Measurements from ENCODE around the gene TCF12.
"Not testable (repeated sequence)": the region's sequence is repeated elsewhere in the genome, so short reads cannot be mapped to it uniquely, and the experiment has no call there.

Gene TCF12

DNA sequence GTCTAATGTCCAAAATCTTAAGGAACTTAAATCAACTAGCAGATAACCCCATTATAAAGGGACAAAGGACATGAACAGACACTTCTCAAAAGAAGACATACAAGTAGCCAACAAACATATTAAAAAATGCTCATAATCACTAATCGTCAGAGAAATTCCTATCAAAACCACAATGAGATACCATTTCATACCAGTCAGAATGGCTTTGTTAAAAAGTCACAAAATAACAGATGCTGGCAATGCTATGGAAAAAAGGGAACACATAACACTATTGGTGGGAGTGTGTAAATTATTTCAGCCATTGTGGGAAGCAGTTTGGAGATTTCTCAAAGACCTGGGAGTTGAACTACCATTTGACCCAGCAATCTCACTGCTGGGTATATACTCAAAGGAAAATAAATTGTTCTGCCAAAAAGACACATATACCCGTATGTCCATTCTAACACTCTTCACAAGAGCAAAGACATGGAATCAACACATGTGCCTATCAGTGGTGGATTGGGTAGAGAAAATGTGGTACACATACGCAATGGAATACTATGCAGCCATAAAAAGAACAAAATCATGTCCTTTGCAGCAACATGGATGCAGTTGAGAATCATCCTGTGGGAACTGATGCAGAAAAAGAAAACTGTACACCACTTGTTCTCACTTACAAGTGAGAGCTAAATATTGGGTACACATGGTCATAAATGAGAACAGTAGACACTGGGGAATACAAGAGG lies 78.5 kb downstream of the TCF12 start:
- H3K9me3 ChIP-seq (ENCODE audit: low read length) = 0 out of 2 replicates have a peak, but pooled peaks cover 6% of the 10 kb centered on the region
- H2AFZ ChIP-seq (ENCODE audit: low read length) = no peak overlapping the region
- H3K4me1 ChIP-seq (ENCODE audit: insufficient read depth, low read length, severe bottlenecking) = no peaks in the 10 kb centered on the region
- no peak overlapping the region for H3K9ac ChIP-seq (ENCODE audit: low read length)
- H3K4me2 ChIP-seq (ENCODE audit: low read length) = no peak overlapping the region
- H3K9me2 ChIP-seq (ENCODE audit: low read depth, low read length) = no peaks in the 10 kb centered on the region
- H3K36me3 ChIP-seq (ENCODE audit: insufficient read depth, low read length) = peaks cover 49% of the 10 kb centered on the region
- no peak for TF ChIP-seq EZH2 (IDR thresholded peaks at IDR 0.05; ENCODE audit: borderline replicate concordance, low read length)
- TF ChIP-seq, protein P1, sequence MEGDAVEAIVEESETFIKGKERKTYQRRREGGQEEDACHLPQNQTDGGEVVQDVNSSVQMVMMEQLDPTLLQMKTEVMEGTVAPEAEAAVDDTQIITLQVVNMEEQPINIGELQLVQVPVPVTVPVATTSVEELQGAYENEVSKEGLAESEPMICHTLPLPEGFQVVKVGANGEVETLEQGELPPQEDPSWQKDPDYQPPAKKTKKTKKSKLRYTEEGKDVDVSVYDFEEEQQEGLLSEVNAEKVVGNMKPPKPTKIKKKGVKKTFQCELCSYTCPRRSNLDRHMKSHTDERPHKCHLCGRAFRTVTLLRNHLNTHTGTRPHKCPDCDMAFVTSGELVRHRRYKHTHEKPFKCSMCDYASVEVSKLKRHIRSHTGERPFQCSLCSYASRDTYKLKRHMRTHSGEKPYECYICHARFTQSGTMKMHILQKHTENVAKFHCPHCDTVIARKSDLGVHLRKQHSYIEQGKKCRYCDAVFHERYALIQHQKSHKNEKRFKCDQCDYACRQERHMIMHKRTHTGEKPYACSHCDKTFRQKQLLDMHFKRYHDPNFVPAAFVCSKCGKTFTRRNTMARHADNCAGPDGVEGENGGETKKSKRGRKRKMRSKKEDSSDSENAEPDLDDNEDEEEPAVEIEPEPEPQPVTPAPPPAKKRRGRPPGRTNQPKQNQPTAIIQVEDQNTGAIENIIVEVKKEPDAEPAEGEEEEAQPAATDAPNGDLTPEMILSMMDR (IDR thresholded peaks at IDR 0.05; ENCODE audit: low read length) = no peak
- H3F3A ChIP-seq (ENCODE audit: insufficient read depth, low read length) = no peaks in the 10 kb centered on the region
- H3K4me3 ChIP-seq (ENCODE audit: low read depth, low read length, poor library complexity, severe bottlenecking) = no peak overlapping the region
- no peaks in the 10 kb centered on the region for H4K20me1 ChIP-seq (ENCODE audit: insufficient read depth, low read length)
- no peaks in the 10 kb centered on the region for H3K27me3 ChIP-seq (ENCODE audit: insufficient read depth, low read length)
- H3K27ac ChIP-seq (ENCODE audit: low read depth, low read length, poor library complexity, severe bottlenecking) = no peak overlapping the region
- H3K79me2 ChIP-seq (ENCODE audit: insufficient read depth, low read length) = peaks cover 54% of the 10 kb centered on the region

DNA sequence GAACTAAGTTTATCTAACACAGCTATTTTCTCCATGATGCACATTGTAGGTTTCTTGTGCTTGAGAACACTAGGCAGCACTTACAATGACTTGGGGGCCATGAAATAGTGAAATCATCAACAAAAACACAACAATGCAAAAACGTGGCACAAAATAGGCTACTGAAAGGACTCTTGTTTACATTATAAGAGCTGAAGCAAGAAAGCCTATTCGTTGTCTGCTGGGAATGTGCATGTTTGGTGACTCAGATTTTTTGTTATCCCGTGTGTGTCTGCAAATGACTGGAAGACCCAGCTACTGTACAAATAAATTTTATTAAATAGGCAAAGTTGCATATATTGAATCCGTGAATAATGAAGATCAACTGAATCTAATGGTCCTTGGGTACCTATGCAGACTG lies 85.0 kb downstream of the TCF12 start:
- Histone ChIP-seq H3K79me2 (ENCODE audit: insufficient read depth, low read length) (peaks cover 23% of the 10 kb centered on the region), H3K9ac (ENCODE audit: low read length) (no peak overlapping the region), H3K27me3 (ENCODE audit: insufficient read depth, low read length) (no peaks in the 10 kb centered on the region), H3F3A (ENCODE audit: insufficient read depth, low read length) (no peaks in the 10 kb centered on the region), H3K4me3 (ENCODE audit: low read depth, low read length, poor library complexity, severe bottlenecking) (no peak overlapping the region), H3K9me3 (ENCODE audit: low read length) (no peaks in the 10 kb centered on the region), H4K20me1 (ENCODE audit: insufficient read depth, low read length) (no peaks in the 10 kb centered on the region), H3K4me1 (ENCODE audit: insufficient read depth, low read length, severe bottlenecking) (no peaks in the 10 kb centered on the region), H3K4me2 (ENCODE audit: low read length) (no peak overlapping the region), H3K36me3 (ENCODE audit: insufficient read depth, low read length) (peaks cover 35% of the 10 kb centered on the region), H2AFZ (ENCODE audit: low read length) (no peak overlapping the region), H3K27ac (ENCODE audit: low read depth, low read length, poor library complexity, severe bottlenecking) (no peak overlapping the region), H3K9me2 (ENCODE audit: low read depth, low read length) (no peaks in the 10 kb centered on the region)
- TF ChIP-seq, protein P1 (IDR thresholded peaks at IDR 0.05; ENCODE audit: low read length) = no peak

DNA sequence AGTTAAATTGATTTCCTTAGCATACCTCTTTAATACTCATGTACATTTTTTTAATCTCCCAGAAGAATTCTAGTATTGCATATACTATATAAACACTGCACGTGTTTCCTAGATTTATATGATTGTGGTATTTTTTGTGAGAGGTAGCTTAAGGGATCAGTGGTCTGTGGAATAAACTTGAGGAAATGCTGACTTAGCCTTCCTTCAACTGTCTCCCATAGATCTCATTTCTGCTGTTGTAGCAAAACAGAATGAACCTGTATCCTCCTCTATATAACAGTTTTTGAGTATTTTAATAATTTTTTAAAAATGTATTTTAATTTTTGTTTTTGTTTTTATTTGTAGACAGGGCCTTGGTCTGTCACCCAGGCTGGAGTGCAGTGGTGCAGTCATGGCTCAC lies 86.8 kb downstream of the TCF12 start:
- Histone ChIP-seq H4K20me1 (ENCODE audit: insufficient read depth, low read length) (no peaks in the 10 kb centered on the region), H3K36me3 (ENCODE audit: insufficient read depth, low read length) (peaks cover 35% of the 10 kb centered on the region), H3K4me2 (ENCODE audit: low read length) (no peak overlapping the region), H3K27ac (ENCODE audit: low read depth, low read length, poor library complexity, severe bottlenecking) (no peak overlapping the region), H3F3A (ENCODE audit: insufficient read depth, low read length) (no peaks in the 10 kb centered on the region), H3K4me3 (ENCODE audit: low read depth, low read length, poor library complexity, severe bottlenecking) (no peak overlapping the region), H3K79me2 (ENCODE audit: insufficient read depth, low read length) (peaks cover 31% of the 10 kb centered on the region), H3K9me2 (ENCODE audit: low read depth, low read length) (no peaks in the 10 kb centered on the region), H3K9me3 (ENCODE audit: low read length) (no peaks in the 10 kb centered on the region), H3K9ac (ENCODE audit: low read length) (no peak overlapping the region), H3K4me1 (ENCODE audit: insufficient read depth, low read length, severe bottlenecking) (no peaks in the 10 kb centered on the region), H3K27me3 (ENCODE audit: insufficient read depth, low read length) (no peaks in the 10 kb centered on the region), H2AFZ (ENCODE audit: low read length) (no peak overlapping the region)
- TF ChIP-seq, protein P1 (IDR thresholded peaks at IDR 0.05; ENCODE audit: low read length) = no peak
- TF ChIP-seq EZH2 (IDR thresholded peaks at IDR 0.05; ENCODE audit: borderline replicate concordance, low read length) = no peak

DNA sequence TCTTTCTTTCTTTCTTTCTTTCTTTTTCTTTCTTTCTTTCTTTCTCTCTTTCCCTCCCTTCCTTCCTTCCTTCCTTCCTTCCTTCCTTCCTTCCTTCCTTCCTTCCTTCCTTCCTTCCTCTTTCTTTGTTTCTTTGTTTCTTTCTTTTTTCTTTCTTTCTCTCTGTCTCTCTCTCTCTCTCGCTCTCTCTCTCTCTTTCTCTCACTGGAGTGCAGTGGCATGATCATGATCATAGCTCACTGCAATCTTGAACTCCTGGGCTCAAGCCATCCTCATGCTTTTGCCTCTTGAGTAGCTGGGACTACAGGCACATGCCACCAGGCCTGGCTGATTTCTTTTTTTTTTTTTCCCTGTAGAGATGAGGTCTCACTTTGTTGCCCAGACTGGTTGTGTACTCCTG lies 89.4 kb downstream of the TCF12 start:
- H3K36me3 ChIP-seq (ENCODE audit: insufficient read depth, low read length) = peaks cover 28% of the 10 kb centered on the region
- not testable (repeated sequence) for H3F3A ChIP-seq (ENCODE audit: insufficient read depth, low read length); H3K4me1 ChIP-seq (ENCODE audit: insufficient read depth, low read length, severe bottlenecking); H3K9ac ChIP-seq (ENCODE audit: low read length); H4K20me1 ChIP-seq (ENCODE audit: insufficient read depth, low read length); H3K4me2 ChIP-seq (ENCODE audit: low read length); H3K4me3 ChIP-seq (ENCODE audit: low read depth, low read length, poor library complexity, severe bottlenecking); H2AFZ ChIP-seq (ENCODE audit: low read length); H3K27me3 ChIP-seq (ENCODE audit: insufficient read depth, low read length); H3K9me2 ChIP-seq (ENCODE audit: low read depth, low read length); H3K9me3 ChIP-seq (ENCODE audit: low read length); H3K27ac ChIP-seq (ENCODE audit: low read depth, low read length, poor library complexity, severe bottlenecking)
- H3K79me2 ChIP-seq (ENCODE audit: insufficient read depth, low read length) = peaks cover 35% of the 10 kb centered on the region
